Right atrium auricular region (tissue), 2 donors: ENCODE results near the gene SUGCT. TPM values are rescaled to one million over a fixed set of nuclear protein-coding genes. Genes with fewer than 3 reads are reported as not detected.

Experiments
- DNase-seq: peaks from one replicate; pipeline ENCODE4 v3.0.0-alpha.2; 2019; ENCODE audit warnings: low spot score
- H3K27ac ChIP-seq, 2 donors: fragments of 200-600 bp; sonication (generic); 1 replicate in 1 of 2; 2 replicates in 1 of 2; pipeline ENCODE4 v1.5.1; 2016 to 2019
- H3K27me3 ChIP-seq, 2 donors: fragments of 200-600 bp; sonication (generic); one replicate each; pipeline versions ENCODE4 v1.5.1 to v1.6.0; 2017 to 2019
- H3K36me3 ChIP-seq: fragments of 200-600 bp; sonication (generic); one replicate; pipeline ENCODE4 v1.5.1; 2016
- H3K4me1 ChIP-seq, 2 donors: fragments of 200-600 bp; sonication (generic); one replicate each; pipeline versions ENCODE4 v1.5.1 to v1.6.0; 2017 to 2019
- H3K4me3 ChIP-seq, 2 donors: fragments of 200-600 bp; sonication (generic); 1 replicate in 1 of 2; 2 replicates in 1 of 2; pipeline ENCODE4 v1.5.1; 2017 to 2019; ENCODE audit warnings: mild to moderate bottlenecking in 1 of 2, moderate library complexity in 1 of 2
- H3K9me3 ChIP-seq, 2 donors: fragments of 200-600 bp; sonication (generic); one replicate each; pipeline ENCODE4 v1.5.1; 2019
- CTCF ChIP-seq, 2 donors: fragments of 200-600 bp; sonication (generic); IDR thresholded peaks; one replicate each; pipeline ENCODE4 v1.5.1; 2019; ENCODE audit warnings: antibody characterized with exemption in 2 of 2
- total RNA-seq, 2 donors: library from RNA; depleted of rRNA; stranded (reverse); fragments of >200 nt; gene quantifications; one replicate each; pipeline ENCODE4 v1.1.0, GENCODE V29; 2016

SUGCT gene
- total RNA-seq, 2 donors from 2014 or later, result 2.6 to 5.4 TPM

GRCh38 chr7:40527723-40528122 lies 392.9 kb downstream of the SUGCT start:
- Histone ChIP-seq H3K27me3 (no peaks in the 10 kb centered on the region), H3K36me3 (no peaks in the 10 kb centered on the region), H3K9me3 (no peaks in the 10 kb centered on the region), H3K4me3 (no peak overlapping the region), H3K27ac (no peak overlapping the region), H3K4me1 (no peaks in the 10 kb centered on the region)
- no peak for DNase-seq
- no peak for TF ChIP-seq CTCF (IDR thresholded peaks at IDR 0.05)

GRCh38 chr7:40530292-40530691 lies 395.5 kb downstream of the SUGCT start:
- no peaks in the 10 kb centered on the region for H3K9me3 ChIP-seq
- no peak for TF ChIP-seq CTCF (IDR thresholded peaks at IDR 0.05)
- no peaks in the 10 kb centered on the region for H3K4me1 ChIP-seq
- no peaks in the 10 kb centered on the region for H3K27me3 ChIP-seq
- no peak overlapping the region for H3K4me3 ChIP-seq
- H3K27ac ChIP-seq, result no peak overlapping the region
- no peak for DNase-seq
- no peaks in the 10 kb centered on the region for H3K36me3 ChIP-seq

- Histone ChIP-seq H3K36me3 (no peaks in the 10 kb centered on the region), H3K9me3 (no peaks in the 10 kb centered on the region), H3K27ac (no peak overlapping the region), H3K4me3 (no peak overlapping the region), H3K4me1 (no peaks in the 10 kb centered on the region), H3K27me3 (no peaks in the 10 kb centered on the region)
- TF ChIP-seq CTCF (IDR thresholded peaks at IDR 0.05), result no peak
- DNase-seq, result no peak
Observed at GRCh38 chr7:40531956-40532355, 397.2 kb downstream of the SUGCT start.

- DNase-seq, result no peak
- H3K4me3 ChIP-seq, result no peak overlapping the region
- H3K9me3 ChIP-seq, result no peaks in the 10 kb centered on the region
- no peaks in the 10 kb centered on the region for H3K4me1 ChIP-seq
- H3K27me3 ChIP-seq, result no peaks in the 10 kb centered on the region
- no peak for TF ChIP-seq CTCF (IDR thresholded peaks at IDR 0.05)
- H3K27ac ChIP-seq, result no peak overlapping the region
- no peaks in the 10 kb centered on the region for H3K36me3 ChIP-seq
Observed at GRCh38 chr7:40535678-40536077, 400.9 kb downstream of the SUGCT start.

- no peak overlapping the region for H3K4me3 ChIP-seq
Observed at GRCh38 chr7:40536421-40536820, 401.6 kb downstream of the SUGCT start.

More at GRCh38 chr7:40536421-40536820, 401.6 kb downstream of the SUGCT start:
- no peak for TF ChIP-seq CTCF (IDR thresholded peaks at IDR 0.05)
- Histone ChIP-seq H3K27ac (no peak overlapping the region), H3K9me3 (no peaks in the 10 kb centered on the region), H3K36me3 (no peaks in the 10 kb centered on the region), H3K4me1 (no peaks in the 10 kb centered on the region), H3K27me3 (no peaks in the 10 kb centered on the region)
- no peak for DNase-seq
